ENCODE data around the gene PLCB1.

PLCB1 gene

GRCh38 chr20:8490076-8490830, 358.2 kb downstream of the PLCB1 start:
- no peak for DNase-seq (ENCODE audit: low read depth, low spot score)

GRCh38 chr20:8492173-8492572, 360.1 kb downstream of the PLCB1 start:
- Histone ChIP-seq H3K27ac (no peak overlapping the region), H3K9ac (ENCODE audit: insufficient read length) (no peak overlapping the region), H3K36me3 (ENCODE audit: insufficient read depth, low read length) (no peaks in the 10 kb centered on the region), H3K9me3 (ENCODE audit: low read depth, low read length) (no peaks in the 10 kb centered on the region), H3K4me3 (no peak overlapping the region)
- no peak for DNase-seq (ENCODE audit: low read depth, low spot score)
- TF ChIP-seq POLR2AphosphoS5 (IDR thresholded peaks at IDR 0.05; ENCODE audit: borderline replicate concordance, low read depth, low read length), result no peak
- no peak for TF ChIP-seq EZH2 (IDR thresholded peaks at IDR 0.05)
- no peak for TF ChIP-seq FOXP2 (optimal IDR thresholded peaks at IDR 0.05; ENCODE audit: control extremely low read depth, extremely low read length, insufficient read depth)

More at GRCh38 chr20:8490076-8490830, 358.2 kb downstream of the PLCB1 start:
- TF ChIP-seq POLR2AphosphoS5 (IDR thresholded peaks at IDR 0.05; ENCODE audit: borderline replicate concordance, low read depth, low read length), result no peak
- TF ChIP-seq FOXP2 (optimal IDR thresholded peaks at IDR 0.05; ENCODE audit: control extremely low read depth, extremely low read length, insufficient read depth), result no peak
- TF ChIP-seq EZH2 (IDR thresholded peaks at IDR 0.05), result no peak
- Histone ChIP-seq H3K9me3 (ENCODE audit: low read depth, low read length) (no peaks in the 10 kb centered on the region), H3K4me3 (no peak overlapping the region), H3K9ac (ENCODE audit: insufficient read length) (no peak overlapping the region), H3K36me3 (ENCODE audit: insufficient read depth, low read length) (no peaks in the 10 kb centered on the region), H3K27ac (no peak overlapping the region)

GRCh38 chr20:8498571-8498970, 366.5 kb downstream of the PLCB1 start:
- DNase-seq (ENCODE audit: low read depth, low spot score), result no peak
- Histone ChIP-seq H3K27ac (no peak overlapping the region), H3K9me3 (ENCODE audit: low read depth, low read length) (no peaks in the 10 kb centered on the region), H3K36me3 (ENCODE audit: insufficient read depth, low read length) (no peaks in the 10 kb centered on the region), H3K4me3 (no peak overlapping the region), H3K9ac (ENCODE audit: insufficient read length) (no peak overlapping the region)
- TF ChIP-seq EZH2 (IDR thresholded peaks at IDR 0.05) (no peak), FOXP2 (optimal IDR thresholded peaks at IDR 0.05; ENCODE audit: control extremely low read depth, extremely low read length, insufficient read depth) (no peak), POLR2AphosphoS5 (IDR thresholded peaks at IDR 0.05; ENCODE audit: borderline replicate concordance, low read depth, low read length) (no peak)

GRCh38 chr20:8504030-8504429, 372.0 kb downstream of the PLCB1 start:
- no peaks in the 10 kb centered on the region for H3K9me3 ChIP-seq (ENCODE audit: low read depth, low read length)
- H3K27ac ChIP-seq, result no peak overlapping the region
- H3K36me3 ChIP-seq (ENCODE audit: insufficient read depth, low read length), result no peaks in the 10 kb centered on the region
- H3K9ac ChIP-seq (ENCODE audit: insufficient read length), result no peak overlapping the region
- DNase-seq (ENCODE audit: low read depth, low spot score), result no peak
- no peak overlapping the region for H3K4me3 ChIP-seq
- TF ChIP-seq FOXP2 (optimal IDR thresholded peaks at IDR 0.05; ENCODE audit: control extremely low read depth, extremely low read length, insufficient read depth) (no peak), EZH2 (IDR thresholded peaks at IDR 0.05) (no peak)

GRCh38 chr20:8505476-8506200, 373.6 kb downstream of the PLCB1 start:
- no peaks in the 10 kb centered on the region for H3K9me3 ChIP-seq (ENCODE audit: low read depth, low read length)
- H3K27ac ChIP-seq, result no peak overlapping the region
- H3K4me3 ChIP-seq, result no peak overlapping the region
- no peak overlapping the region for H3K9ac ChIP-seq (ENCODE audit: insufficient read length)
- no peaks in the 10 kb centered on the region for H3K36me3 ChIP-seq (ENCODE audit: insufficient read depth, low read length)
- DNase-seq (ENCODE audit: low read depth, low spot score), result no peak
- no peak for TF ChIP-seq FOXP2 (optimal IDR thresholded peaks at IDR 0.05; ENCODE audit: control extremely low read depth, extremely low read length, insufficient read depth)
- TF ChIP-seq EZH2 (IDR thresholded peaks at IDR 0.05), result no peak
- no peak for TF ChIP-seq POLR2AphosphoS5 (IDR thresholded peaks at IDR 0.05; ENCODE audit: borderline replicate concordance, low read depth, low read length)

- Histone ChIP-seq H3K36me3 (ENCODE audit: insufficient read depth, low read length) (no peaks in the 10 kb centered on the region), H3K9me3 (ENCODE audit: low read depth, low read length) (no peaks in the 10 kb centered on the region)
- no peak for DNase-seq (ENCODE audit: low read depth, low spot score)
Measured at GRCh38 chr20:8507231-8507630, 375.2 kb downstream of the PLCB1 start.

GRCh38 chr20:8509809-8510208, 377.7 kb downstream of the PLCB1 start:
- DNase-seq (ENCODE audit: low read depth, low spot score), result no peak
- no peak overlapping the region for H3K9ac ChIP-seq (ENCODE audit: insufficient read length)
- H3K27ac ChIP-seq, result no peak overlapping the region

More at GRCh38 chr20:8507231-8507630, 375.2 kb downstream of the PLCB1 start:
- Histone ChIP-seq H3K4me3 (no peak overlapping the region), H3K9ac (ENCODE audit: insufficient read length) (no peak overlapping the region), H3K27ac (no peak overlapping the region)
- TF ChIP-seq FOXP2 (optimal IDR thresholded peaks at IDR 0.05; ENCODE audit: control extremely low read depth, extremely low read length, insufficient read depth) (no peak), EZH2 (IDR thresholded peaks at IDR 0.05) (no peak), POLR2AphosphoS5 (IDR thresholded peaks at IDR 0.05; ENCODE audit: borderline replicate concordance, low read depth, low read length) (no peak)

GRCh38 chr20:8510808-8511207, 378.7 kb downstream of the PLCB1 start:
- H3K9me3 ChIP-seq (ENCODE audit: low read depth, low read length), result no peaks in the 10 kb centered on the region
- no peaks in the 10 kb centered on the region for H3K36me3 ChIP-seq (ENCODE audit: insufficient read depth, low read length)
- H3K4me3 ChIP-seq, result no peak overlapping the region
- H3K27ac ChIP-seq, result no peak overlapping the region
- DNase-seq (ENCODE audit: low read depth, low spot score), result no peak
- no peak overlapping the region for H3K9ac ChIP-seq (ENCODE audit: insufficient read length)
- TF ChIP-seq POLR2AphosphoS5 (IDR thresholded peaks at IDR 0.05; ENCODE audit: borderline replicate concordance, low read depth, low read length) (no peak), FOXP2 (optimal IDR thresholded peaks at IDR 0.05; ENCODE audit: control extremely low read depth, extremely low read length, insufficient read depth) (no peak), EZH2 (IDR thresholded peaks at IDR 0.05) (no peak)

More at GRCh38 chr20:8509809-8510208, 377.7 kb downstream of the PLCB1 start:
- H3K9me3 ChIP-seq (ENCODE audit: low read depth, low read length), result no peaks in the 10 kb centered on the region
- no peaks in the 10 kb centered on the region for H3K36me3 ChIP-seq (ENCODE audit: insufficient read depth, low read length)
- TF ChIP-seq FOXP2 (optimal IDR thresholded peaks at IDR 0.05; ENCODE audit: control extremely low read depth, extremely low read length, insufficient read depth) (no peak), EZH2 (IDR thresholded peaks at IDR 0.05) (no peak)
- H3K4me3 ChIP-seq, result no peak overlapping the region

Measured in SK-N-MC (cell line).